Measurements from ENCODE around the gene TMC1.

The TMC1 gene

DNA sequence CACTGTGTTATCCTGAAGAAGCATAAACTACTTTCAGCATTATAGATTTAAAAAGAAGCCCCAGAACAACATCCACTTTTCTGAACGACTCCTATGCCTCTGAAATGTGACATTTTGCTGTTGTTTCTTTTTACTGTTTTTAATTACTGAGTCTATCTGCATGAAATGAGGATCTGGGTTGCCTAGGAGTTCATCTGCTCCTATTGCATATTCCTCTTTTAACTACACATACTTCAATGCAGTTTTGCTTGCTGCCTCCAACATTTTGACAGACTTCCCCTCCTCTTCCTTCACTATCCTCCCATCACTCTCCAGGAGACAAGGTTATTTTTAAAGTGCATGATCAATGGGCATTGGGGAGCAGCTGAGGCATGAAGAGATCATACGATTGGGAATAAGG, 164.5 kb downstream of the TMC1 start:
- DNase-seq, result no peak

DNA sequence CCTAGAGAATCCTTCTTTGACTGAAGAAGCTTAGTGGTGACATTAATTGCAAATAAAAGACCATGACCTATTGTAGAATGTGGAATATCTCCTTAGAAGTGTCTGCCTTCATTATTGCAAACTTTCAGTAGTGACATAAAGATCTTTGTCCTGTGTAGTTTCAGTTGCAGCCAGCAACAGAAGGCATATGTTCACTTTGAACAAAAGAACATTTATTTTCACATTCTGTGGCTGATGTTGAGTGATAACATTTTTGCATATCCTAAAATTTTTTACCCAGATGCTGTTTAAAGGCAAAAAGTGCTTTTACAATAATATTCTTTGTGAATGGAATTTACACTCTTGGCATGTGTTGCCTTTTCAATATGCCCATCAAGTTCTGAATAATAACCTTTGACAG, 165.9 kb downstream of the TMC1 start:
- DNase-seq, result no peak

DNA sequence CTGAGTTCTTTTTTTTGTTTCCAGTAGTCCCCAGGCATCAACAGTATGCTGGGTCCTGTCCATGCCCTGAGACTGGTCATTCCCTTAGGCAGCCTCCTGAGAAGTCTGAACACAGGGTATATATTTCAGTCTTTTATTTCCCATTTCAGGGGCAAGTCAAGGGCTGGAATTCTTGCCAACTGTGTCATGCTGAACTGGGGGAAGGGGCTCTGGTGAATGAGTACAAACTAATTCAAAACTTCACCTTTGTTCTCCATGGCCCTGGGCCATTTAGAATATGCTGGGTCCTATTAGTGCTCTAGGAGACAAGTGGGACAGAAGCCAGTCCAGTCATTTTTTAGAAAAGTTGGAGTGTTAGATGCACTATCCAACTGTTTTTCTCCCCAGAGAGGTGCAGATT, 170.3 kb downstream of the TMC1 start:
- DNase-seq, result no peak

DNA sequence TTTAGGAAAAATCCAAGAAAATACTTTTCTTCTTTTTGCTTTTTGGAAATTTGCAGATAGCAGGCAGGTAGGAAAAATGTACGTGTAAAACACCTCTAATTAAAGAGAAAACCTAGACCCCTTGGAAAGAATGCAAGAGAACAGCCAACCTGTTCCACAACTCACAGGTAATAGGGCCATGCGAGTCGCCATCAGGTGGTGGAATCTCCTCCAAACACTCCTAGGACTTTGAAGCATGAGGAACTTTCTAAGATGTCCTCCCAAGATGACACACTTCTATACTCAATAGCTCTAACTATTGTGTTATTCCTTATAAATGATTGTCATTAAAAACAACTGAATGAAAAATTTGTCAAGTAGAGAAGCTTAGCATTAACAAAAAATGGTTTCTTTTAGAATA, 174.0 kb downstream of the TMC1 start:
- no peak for DNase-seq

DNA sequence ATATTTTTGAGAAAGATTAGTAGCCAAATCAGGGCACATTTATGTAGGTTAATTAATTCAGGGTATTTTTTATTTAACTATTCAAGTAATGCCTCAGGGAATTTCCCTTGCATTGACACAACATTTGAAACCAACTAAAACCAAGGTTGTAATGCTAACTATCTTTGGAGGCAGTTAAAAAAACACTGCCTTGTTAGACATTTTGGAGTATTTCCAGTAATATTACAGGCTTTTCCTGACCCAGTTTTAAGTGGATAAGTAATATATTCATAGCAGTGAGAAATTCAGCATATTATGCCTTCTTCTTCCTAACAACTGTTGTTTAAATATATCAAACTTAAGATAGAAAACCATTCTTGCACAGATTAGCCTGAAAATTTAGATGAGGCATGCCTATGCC, 175.1 kb downstream of the TMC1 start:
- no peak for DNase-seq

DNA sequence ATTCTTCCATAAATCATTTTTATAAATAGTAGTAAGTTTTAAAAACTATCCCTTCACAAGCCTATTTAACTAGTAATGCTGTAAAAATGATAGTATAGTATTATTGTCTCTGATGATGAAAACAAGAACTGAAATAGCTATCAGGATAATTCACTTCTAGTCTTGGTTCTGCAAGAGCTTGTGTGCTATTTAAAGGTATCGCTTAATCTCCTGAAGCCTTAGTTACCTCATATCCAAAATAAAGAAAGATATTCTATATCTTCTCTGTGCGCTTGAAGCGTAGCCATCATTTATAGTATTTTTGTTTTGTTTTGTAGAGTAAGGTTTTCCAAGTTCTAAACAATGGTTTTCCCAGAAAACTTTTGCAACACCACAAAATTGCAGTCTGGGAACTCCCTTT, 180.1 kb downstream of the TMC1 start:
- DNase-seq, result no peak

DNA sequence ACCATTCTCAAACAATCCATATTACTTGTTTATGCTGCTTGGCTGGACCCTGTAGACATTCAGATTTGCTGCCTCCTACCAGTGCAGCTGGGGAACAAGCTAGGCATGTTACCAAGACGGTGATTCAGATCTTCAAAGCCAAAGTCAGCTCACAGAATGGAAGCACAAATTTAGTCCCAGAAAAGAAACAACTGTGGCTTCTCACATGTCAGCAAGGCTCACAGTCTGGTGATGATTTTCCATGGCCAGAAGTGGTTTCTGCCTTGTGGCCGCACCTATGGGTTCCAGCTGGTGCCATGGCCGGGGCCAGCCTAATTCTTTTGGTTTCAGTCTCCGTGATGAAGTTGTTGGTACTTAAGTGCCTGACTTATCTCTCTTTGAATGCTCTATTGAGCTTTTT, 182.2 kb downstream of the TMC1 start:
- DNase-seq, result no peak

DNA sequence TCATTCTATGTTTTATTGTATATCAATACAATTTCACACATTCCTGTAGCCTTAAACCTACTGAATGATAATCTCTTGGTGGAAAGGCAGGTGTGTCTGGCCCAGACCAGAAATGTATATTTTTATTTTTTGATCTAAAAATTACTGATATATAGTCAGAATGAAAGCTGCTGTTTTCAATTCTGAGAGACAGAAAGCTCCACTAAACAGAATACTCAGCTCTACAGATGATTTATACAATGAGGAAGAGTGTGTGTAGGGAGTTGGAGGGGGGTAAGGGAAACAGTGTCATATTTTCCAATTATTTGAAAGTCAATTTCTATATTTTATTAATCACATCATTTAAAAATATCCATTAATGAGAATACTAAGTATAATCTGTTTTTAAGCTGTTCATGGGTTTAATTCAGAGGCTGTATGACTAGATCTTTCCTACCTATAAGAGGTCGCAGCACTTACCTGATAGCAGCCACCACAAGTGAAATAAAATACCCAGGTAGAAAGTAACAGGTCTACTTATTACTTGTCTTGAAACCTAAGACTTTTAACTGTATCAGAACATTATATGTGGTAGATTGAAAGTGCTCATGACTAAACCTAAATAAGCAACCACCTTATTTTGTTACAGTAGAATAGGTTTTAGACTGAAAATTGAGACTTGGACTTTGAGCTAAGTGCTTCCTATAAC, 183.4 kb downstream of the TMC1 start:
- DNase-seq, result no peak

DNA sequence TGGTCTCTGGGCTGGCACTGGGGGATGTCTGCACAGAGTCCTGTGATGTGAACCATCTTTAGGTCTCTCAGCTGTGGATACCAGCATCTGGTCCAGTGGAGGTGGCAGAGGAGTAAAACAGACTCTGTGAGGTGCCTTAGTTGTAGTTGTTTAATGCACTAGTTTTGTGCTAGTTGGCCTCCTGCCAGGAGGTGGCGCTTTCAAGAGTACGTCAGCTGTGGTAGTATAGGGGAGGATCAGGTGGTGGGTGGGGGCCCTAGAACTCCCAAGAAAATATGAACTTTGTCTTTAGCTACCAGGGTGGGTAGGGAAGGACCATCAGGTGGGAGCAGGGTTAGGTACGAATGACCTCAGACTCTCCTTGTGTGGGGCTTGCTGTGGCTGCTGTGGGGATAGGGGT, 197.1 kb downstream of the TMC1 start:
- DNase-seq, result no peak

DNA sequence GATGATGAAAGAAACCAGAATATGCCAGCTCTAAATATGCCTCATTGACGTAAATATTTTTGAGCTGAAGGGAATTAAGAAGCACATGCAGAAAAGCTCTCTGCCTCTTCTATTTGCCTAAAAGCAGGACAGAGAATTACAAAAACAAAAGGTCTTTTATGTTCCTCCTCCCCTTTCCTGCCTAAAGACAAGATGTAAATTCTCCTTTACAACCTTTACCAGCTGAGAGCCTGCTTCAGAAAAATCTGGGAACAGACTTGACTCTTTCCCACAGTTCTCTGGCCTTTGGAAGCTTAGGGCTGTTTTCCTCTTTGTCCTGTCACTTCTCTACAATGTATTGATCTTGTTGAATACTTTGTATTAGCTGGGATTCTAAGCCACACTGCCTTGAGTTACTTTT, 199.7 kb downstream of the TMC1 start:
- no peak for DNase-seq

DNA sequence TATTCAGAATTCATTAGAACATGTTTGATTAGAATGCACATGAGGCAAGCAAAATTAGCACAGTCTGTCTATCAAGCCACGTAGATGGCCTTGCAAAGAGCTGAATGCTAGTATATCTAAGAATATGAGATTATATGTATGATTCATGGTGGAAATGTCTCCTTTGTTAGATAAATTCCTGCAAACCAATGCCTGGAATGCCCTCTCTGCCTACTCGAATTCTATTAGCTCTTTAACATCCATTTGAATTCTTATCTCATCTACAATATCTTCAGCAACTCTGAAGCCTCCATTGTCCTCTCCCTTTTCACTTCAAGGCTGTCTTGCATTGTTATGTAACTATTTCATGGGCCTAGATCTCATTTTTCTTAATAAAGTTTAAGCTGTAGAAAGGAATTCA, 205.5 kb downstream of the TMC1 start:
- DNase-seq, result no peak

DNA sequence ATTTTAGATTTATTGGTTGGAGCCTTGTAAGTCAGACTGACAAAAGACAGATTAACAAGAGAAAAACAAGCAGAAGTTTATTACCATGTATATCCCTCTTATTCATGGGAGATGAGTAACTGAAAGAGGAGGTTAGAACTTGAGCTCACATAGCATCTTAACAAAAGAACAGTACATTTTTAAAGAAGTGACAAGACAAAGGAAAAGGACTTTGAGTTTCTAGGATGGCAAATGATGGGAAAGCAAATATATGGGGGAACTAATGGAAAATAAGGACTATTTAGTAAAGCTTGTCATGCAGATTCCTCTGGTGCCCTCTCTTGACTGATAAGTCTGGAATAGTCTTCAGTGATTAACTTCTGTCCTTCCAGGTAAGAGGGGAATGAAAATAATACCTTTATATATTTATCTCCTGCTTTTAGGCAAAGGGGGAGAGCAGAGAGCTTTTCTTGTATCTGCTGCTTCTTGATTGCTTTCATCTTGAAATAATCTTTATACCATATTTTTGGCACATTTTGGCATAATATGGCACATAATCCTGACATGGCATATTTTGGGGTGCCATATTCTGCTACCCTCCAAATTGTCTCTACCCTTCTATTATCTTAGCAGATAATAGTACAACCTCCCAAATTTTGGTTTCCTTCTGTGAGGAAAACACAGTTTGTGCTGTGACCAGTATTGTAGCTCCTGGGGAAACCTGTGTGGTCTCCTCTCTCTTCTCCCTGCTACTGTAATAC, 206.8 kb downstream of the TMC1 start:
- DNase-seq, result no peak

DNA sequence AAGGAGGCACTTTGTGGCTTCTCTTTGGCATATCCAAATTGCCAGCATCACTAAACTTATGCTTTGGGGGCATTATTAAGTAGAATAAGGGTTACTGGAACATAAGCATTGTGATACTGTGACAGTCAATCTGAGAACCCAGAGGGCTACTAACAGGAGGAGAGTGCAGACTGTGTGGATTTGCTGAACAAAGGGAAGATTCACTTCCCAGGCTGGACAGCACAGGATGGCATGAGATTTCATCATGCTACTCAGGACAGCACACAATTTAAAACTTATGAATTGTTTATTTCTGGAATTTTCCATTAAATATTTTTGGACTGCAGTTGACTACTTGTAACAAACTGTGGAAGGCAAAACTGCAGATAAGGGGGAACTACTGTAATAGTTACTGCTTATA, 212.5 kb downstream of the TMC1 start:
- DNase-seq, result no peak

DNA sequence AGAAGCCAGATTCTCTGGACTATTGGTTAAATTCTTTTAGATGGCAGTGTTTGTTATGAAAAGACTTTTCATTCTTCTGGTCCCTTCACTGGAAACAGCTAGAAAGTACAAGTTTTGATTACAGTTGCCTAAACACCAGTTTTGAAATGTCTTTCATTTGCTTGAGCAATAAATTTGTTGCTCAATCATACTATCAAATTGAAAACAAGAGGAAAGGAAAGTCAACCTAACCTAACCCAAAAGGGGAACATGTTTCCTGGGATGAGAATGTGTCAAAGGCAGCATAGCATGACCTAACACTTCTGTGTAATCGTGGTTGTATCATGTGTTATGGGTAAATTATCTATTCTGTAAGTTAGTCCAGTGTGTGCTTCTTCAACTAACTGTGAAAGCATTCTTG, 213.2 kb downstream of the TMC1 start:
- no peak for DNase-seq

DNA sequence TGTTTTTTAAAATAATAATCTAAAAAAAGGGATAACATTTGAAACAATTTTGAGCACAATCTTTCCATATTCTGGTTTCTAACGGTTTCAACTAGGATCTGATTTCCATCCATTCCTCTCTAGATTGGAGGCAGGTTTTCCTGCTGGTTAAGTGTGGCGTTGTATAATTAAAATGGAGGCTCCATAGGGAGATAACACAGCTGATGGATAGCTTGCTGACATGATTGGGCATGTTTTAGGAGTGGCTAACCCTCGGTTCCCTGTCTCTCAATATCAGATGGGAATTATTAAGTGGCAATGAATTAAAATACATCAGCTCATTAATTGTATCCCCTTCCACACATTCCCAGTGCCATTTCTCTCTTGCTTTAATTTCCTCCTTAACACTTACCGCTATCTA, 222.4 kb downstream of the TMC1 start:
- DNase-seq, result no peak

DNA sequence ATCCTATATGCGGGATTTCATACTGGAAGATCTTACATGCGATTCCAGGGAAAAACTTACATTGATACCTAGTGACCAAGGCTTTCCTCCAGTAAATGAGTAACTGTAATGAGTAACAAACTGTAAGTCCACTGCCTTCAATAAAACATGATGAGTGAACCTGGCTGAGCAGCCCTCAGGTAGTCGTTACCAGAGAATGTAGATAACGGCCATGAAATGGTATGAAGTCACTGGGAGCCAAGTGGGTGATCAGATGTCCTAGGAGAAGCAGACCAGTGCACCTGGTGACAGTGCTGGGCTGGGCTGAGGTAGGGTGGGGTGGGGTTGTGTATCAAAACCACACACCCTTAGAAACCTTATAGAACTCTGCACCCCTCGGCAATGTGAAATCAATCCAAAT, 227.9 kb downstream of the TMC1 start:
- DNase-seq, result no peak

DNA sequence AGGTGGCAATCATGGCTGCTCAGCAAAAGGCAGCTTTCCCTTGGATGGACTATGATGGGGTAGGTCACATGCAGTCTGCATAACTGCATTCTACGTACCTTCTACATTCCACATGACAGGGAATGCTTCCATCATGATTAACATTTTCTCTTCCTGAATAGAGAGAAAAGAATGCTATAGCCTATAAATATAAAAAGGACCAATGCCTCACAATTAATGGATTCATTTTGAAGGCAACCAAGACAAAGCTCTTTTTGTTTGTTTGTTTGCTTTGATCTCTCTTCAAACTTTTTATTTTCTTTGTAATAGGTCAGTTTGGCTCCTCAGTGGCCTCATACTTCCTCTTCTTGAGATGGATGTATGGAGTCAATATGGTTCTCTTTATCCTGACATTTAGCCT, 230.1 kb downstream of the TMC1 start:
- no peak for DNase-seq

DNA sequence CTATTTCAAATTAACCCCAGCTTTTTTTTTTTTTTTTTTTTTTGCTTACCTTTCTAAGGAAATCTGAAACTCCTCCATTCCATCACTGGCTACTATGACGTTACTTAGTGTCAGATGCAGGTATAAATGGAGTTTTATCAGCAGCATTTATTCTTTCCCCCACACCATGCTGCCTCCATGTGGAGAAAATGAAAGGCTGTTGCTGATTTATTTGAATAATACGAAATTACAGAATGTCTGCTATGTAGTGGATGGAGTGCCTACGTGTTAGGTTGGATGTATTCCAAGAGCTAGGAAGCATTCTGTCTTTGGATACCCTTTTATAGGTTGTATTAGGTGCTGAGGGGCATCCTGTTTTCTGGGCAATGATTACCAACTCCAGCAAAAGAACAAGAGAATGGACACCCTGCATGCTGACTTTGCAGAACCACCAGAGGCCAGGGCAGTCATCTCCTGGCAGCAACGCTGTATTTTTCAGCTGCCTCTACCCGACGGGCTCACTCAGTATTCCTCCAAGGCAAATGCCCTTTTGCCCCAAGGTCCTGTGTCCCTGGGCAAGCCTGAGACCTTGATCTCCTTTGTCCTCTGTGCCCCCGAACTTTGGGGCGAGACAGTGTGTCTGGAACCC, 232.0 kb downstream of the TMC1 start:
- no peak for DNase-seq

DNA sequence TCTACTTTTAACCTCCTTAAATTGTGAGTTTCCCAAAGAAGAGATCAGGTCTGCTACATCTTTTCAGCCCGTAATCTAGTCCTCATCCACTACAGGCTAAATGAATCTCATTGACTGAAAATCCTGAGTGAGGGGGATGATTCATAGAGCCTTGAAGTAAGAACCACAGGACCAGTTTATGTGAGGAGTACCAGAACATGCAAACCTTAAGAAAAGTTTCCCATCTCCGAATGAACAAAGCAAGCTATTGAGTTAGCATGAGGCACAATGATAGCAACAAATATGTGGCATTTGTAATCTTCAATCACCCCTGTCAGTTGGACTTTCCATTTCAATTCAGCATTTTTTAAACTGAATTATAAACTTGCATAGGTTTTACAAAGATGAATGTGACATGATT, 234.4 kb downstream of the TMC1 start:
- DNase-seq, result no peak

DNA sequence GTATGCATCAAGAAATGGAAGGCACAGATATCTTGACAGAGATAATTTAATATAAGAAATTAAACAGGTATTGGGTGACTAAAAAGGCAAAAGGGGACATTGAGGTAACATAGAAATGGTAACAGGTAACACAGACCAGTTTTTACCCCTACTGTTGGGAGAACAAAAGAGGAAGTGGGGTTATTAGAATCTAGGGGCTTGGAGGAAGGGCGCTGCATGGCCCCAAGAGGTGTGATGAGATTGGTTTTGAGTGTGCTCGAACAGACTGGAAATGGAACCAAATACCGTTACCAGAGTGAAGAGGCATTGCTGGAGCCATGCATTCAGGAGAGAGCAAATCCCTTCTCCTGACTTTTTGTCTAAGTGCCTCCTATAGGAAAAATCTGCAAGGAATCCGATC, 237.5 kb downstream of the TMC1 start:
- no peak for DNase-seq

DNA sequence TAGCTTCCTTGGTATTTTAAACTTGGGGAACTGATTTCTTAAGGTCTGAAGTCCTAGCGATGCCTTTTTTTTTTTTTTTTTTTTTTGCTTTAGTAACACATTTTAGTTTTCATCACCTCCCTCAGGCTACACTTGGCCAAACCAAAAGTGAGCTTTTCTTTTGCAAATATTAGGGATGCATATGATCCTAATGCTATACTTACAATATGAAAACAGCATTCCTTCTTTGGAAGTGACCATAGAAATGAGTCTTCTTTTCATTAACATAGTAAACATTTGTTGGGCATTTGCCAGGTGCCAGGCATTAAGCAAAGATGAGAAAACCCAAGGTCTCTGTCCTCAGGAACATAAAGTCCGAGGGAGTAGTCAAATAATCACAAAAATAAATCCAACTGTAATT, 241.6 kb downstream of the TMC1 start:
- no peak for DNase-seq

DNA sequence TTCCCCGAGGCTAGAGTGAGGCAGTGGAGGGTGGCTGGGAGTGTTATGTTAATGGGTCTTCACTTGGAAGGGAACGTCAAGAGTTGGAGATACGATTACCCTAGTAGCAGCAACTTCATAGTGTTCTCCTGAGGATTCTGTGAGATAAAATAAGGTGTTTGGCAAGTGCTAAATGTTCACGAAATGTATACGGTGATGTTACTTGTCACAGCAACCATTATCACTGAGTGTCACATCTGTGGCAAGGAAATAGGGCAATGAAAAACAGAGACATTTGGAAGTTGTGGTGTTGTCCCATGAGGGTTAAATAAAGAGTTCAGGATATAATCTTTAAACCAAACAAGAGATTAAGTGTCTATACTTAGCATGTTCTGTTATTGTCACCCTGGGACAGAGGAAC, 248.1 kb downstream of the TMC1 start:
- no peak for DNase-seq

DNA sequence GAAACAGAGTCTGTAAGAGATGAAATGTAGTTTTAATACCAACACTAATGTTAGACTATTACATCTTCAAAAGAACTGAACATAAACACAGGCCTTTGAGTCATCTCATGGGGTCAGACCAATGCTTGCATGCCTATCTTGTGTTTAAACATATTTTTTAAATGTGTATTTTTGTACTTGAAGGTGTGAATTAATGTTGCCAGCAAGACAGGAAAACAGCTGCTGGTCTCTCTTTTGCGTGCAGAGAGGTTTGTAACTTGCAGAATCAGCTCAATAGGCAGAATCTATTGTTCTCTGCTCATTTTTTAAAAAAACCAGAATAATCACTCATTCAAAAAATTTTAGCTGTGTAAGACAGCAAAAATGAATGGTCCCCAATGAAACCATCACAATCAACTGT, 251.3 kb downstream of the TMC1 start:
- DNase-seq, result no peak

DNA sequence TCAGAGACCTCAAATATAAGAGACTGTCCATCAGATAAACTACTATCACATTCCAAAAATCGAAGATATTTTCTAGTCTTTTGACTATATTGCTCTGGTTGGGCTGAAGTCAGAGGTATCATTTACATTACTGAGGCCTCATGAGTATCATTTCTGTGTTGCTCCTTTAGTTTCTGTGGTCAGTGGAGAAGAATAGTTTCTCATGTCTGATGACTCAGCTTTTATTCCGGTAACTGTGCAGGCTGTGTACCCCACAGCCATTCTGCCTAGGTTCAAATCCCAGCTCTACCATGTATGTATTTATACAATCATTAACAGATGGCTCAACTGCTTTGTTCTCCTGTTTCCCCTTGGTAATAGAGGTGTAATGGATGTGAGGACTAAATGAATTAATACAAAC, 252.2 kb downstream of the TMC1 start:
- no peak for DNase-seq

DNA sequence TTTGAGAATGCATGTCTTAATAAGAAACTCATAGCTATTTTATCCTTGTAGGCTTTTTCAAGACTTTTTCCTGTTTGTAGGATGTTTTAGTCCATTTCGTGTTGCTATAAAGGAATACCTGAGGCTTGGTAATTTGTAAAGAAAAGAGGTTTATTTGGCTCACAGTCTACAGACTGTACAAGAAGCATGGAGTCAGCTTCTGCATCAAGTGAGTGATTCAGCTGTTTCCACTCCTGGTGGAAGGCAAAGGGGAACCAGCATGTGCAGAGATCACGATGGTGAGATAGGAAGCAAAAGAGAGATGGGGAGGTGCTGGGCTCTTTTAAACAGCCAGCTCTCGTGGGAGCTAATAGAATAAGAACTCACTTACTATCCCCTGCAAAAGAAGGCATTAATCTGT, 254.2 kb downstream of the TMC1 start:
- no peak for DNase-seq

Measured in NCI-H510A treated with DMSO at 0.1 percent for 48 hours (cell line).